NCI-H2107 treated with DMSO at 0.1 percent for 48 hours (cell line): ENCODE data around the gene UBAC2.

Source experiments
- DNase-seq: peaks from one replicate; lab custom pipeline; 2025; ENCODE audit not compliant: unreplicated experiment; lab: John Stamatoyannopoulos, UW

The UBAC2 gene

GRCh38 chr13:99200432-99201167 lies at the start of gene UBAC2:
Gene UBAC2 (plus strand): TSS chr13:99200854. CDS start chr13:99200909, 55 bp downstream.
- DNase-seq: peak; percentile 54

DNA sequence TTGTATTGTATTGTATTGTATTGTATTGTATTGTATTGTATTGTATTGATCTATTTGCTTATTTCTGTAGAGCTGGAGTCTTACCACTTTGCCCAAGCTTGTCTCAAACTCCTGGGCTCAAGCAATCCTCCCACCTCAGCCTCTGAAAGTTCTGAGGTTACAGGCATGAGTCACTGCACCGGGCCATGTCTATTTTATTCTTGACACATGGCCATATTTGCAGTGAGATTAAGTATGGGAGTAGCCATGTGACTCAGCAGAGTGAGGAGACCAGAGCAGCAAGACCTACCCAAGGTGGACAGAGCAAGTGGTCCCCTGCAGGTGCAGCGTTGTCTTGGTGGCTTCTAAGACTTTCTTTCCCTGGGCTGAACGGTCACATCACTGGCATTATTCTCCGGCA lies 49.1 kb upstream of the UBAC2 start:
- DNase-seq: no peak

DNA sequence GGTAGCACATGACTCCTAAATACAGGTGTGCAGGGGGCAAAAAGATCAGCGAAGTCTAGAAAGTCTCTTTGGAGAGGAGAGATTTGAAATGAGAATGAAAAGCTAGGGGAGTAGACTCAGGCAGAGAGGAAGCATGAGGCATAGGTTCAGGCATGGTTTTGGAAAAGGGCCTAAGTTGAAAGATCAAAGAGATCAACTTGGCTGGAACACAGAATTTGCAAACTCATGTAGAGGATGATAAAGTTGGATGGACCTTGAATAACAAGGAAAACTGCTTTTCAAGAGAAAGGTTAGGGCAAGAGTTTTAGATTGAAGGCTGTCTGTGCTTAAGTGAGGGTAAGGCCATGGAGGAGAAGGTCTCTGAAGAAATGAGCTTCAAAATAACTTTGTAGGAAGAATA lies 47.4 kb upstream of the UBAC2 start:
- no peak for DNase-seq

DNA sequence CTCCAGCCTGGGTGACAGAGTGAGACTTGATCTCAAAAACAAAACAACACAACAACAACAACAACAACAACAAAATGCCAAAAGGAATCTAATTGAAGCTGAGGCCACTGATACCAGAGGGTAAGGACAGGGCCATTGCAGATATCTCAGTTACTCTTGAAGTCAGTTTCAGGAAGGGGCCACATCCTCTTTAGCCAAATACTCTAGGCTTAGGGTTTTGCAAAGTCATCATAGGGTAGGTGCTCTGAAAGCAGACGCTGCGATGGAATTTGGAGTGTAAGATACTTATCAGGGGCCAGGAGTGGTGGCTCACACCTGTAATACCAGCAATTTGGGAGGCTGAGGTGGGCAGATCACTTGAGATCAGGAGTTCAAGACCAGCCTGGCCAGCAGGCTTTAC lies 46.6 kb upstream of the UBAC2 start:
- no peak for DNase-seq

DNA sequence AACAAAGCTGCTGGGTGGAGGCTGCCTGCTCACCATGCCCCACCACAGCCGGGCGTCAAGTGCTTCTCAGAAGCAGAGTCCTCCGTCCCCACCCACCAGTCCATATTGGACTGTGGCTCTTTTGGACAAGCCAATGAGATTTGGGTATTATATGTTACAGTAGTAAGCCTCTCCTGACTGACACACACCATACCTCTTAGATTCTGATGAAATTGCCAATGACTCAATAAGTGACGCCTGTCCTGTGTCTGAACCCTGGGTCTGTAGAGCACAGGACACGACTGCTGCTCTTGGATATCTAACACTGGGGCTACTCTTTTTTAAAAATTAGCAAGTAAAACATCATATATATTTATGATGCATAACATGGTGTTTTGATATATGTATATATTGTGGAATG lies 44.8 kb upstream of the UBAC2 start:
- DNase-seq: no peak

DNA sequence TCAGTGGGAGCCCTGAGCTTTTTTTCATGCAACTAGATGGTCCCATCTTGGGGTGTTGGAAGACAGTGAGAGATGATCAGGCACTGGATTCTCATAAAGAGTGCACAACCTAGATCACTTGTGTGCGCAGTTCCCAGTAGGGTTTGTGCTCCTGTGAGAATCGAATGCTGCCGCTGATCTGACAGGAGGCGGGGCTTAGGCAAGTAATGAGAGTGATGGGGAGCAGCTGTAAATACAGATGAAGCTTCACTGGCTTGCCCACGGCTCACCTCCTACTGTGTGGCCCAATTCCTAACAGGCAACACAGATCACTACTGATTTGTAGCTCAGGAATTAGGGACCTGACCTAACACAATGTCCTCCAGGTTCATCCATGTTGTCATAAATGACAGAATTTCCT lies 43.6 kb upstream of the UBAC2 start:
- no peak for DNase-seq

- DNase-seq: no peak
Observed at GRCh38 chr13:99158846-99159245, 41.8 kb upstream of the UBAC2 start.

- no peak for DNase-seq
Observed at GRCh38 chr13:99159331-99160061, 41.2 kb upstream of the UBAC2 start.

DNA sequence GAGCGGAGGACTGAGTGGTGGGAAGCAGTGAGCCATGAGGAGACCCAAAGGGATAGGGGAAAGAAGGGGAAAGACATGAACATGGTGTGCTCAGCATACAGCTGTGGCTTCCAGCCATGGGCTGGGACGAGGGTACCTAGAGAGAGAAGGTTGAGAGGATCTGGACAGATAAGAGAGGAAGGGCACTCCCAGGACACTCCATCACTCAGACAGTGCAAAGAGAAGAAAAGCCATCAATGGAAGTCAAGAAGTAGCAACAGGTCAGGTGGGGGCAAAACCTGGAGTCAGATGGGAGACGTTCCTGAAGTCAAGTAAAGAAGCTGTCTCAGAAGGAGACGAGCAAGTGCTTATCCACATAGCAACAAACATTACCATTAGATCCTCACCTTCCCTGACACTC lies 40.2 kb upstream of the UBAC2 start:
- DNase-seq: no peak

DNA sequence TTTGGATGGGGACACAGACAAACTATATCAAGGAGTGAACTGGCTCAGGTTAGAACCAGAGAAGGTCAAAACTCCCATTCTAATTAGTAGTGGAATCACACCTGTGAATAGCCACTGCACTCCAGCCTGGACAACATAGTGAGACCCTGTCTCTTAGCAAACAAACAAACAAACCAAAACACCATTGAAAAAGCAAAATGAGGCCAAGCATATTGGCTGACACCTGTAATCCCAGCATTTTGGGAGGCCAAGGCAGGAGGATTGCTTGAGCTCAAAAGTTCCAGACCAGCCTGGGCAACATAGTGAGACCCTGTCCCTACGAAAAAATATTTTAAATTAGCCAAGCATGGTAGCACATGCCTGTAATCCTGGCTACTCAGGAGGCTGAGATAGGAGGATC lies 39.1 kb upstream of the UBAC2 start:
- no peak for DNase-seq

DNA sequence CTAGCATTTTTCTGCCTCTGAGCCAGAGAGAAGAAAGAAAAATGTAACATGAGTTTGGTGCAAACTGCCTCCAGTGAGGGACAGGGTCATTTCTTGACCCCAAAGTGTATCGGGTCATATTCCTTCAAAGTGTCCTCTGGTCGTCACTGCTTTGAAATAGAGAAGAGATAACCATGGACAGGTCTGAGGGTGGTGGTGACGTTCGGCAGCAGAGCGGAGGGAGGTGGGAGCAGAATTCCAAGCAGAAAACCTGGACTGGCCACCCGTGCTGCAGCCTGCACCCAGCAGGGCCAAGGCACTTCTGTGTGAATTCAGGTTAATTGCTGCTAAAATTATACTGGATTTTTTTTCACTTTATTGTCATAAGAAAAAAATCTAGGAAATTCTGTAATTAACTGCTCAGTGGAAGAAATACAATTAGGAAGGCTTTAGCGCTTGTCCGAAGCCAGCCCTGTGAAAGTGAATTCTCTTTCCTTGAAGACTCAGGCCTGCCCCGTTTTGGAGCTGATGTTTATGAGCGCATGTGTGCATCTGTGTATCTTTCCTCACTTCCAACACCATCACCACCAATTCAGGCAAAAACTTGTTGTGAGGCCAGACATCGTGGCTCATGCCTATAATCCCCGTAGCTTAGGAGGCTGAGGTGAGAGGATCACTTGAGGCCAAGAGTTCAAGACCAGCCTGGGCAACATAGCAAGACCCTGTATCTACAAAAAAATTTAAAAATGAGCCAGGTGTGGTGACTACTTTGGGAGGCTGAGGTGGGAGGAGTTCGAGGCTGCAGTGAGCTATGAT lies 37.9 kb upstream of the UBAC2 start:
- DNase-seq: no peak

GRCh38 chr13:99164226-99164625 lies 36.4 kb upstream of the UBAC2 start:
- no peak for DNase-seq

GRCh38 chr13:99165753-99166587 lies 34.7 kb upstream of the UBAC2 start:
- DNase-seq: no peak

GRCh38 chr13:99172951-99173350 lies 27.7 kb upstream of the UBAC2 start:
- DNase-seq: no peak

- no peak for DNase-seq
Observed at GRCh38 chr13:99173606-99174005, 27.0 kb upstream of the UBAC2 start.

DNA sequence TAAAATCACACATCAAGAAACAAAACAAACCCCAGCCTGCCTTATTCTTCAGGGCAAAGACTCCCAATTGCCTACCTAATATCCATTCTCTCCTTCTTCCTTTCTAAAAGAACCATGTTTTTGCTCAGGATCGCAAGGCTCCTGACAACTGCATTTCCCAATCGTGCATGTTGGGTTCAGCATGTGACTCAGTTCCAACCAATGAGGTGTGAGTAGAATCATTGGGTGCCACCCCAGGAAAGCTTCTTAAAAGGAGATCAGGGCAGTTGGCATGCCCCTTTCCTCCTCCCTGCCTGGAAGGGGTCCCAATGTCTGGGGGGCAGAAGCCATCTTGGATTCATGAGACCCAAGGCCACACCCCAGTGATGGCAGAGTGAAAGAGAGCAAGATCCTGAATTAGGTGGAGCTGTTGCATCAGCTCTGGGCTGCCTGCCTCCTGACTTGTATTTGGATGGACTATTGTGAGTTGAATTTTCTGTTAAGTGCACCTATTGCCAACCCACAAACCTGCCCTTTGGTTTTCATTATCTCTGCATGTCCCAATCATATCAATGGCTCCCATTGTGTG lies 26.0 kb upstream of the UBAC2 start:
- no peak for DNase-seq

DNA sequence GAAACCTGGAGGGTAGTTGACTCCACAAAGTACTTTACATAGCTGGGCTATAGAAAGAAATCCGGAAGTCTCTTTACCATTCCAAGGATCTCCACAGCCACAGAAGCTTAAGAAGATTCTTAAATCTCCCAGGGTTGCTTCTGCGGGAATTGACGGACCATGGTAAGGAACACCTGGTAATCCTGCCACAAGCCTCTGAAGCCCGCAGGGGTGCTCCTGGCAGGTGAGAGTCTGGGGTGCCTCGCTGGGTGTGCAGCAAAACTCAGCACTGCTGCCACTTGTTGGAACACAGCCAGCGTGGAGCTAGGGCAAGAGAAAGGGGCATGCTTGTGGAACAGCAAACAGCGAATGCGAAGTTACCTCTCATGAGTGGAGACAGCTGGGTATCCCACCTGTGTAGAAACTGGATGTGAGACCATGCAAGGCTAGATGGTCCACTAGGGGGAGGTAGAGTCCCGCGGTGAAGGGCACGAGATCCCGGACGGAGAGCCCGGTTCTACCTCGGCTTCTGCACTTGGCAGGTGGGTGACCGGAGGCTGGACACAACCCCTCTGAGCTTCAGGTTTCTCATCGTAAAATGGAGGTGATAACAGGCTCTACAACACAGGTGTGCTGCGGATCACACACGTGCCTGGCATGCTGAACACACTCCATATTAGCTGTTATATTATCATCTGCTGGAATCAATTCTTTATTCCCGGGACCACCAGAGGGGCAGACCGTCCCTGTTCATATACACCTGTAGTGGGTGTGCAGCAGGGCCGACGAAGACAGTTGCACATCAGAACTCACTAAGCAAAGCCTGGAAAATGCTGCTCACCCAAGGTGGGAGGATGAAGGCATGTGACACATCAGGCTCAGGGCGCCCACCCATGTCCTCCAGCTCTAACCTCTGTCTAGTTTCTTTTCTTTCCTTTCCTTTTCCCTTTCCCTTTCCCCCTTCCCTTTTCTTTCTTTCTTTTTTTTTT lies 24.1 kb upstream of the UBAC2 start:
- peak; percentile 57 for DNase-seq

DNA sequence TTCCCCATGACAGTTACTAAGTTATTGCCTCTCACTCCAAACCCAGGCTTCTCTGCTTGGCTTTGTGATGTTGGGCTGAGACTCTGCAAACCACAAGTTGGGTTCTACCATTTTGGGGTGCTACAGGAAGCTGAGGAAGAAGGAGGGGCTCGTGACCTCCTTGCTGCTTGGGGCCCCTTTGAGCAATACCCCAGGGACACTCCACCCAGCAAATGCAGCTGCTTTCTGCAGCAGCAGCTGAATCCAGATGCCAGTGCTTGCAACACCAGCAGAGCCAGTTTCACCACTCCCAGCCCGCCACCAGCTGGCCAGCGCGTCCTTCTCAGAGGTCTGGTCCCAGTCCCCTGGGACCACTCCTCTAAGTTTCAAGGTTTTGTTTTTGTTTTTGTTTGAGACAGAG lies 22.0 kb upstream of the UBAC2 start:
- no peak for DNase-seq

GRCh38 chr13:99179460-99179859 lies 21.2 kb upstream of the UBAC2 start:
- DNase-seq: no peak
